Right lobe of liver (tissue), 6 donors: ENCODE data around the gene MAP3K12. TPM values are rescaled to one million over a fixed set of nuclear protein-coding genes. Genes with fewer than 3 reads are reported as not detected.

ENCODE experiments used
- ATAC-seq, 4 donors: fragments of 200-7000 bp; cut with Tn5 transposase; one replicate each; pipeline ENCODE4 v1.9.1; 2020; ENCODE audit warnings: mild to moderate bottlenecking in 4 of 4, moderate library complexity in 4 of 4
- DNase-seq, 3 donors: peaks; one replicate each; pipeline ENCODE4 v3.0.0-alpha.2; 2020
- H3K27ac ChIP-seq, 3 donors: fragments of 200-600 bp; one replicate each; pipeline ENCODE4 v1.8.0; 2022
- H3K27me3 ChIP-seq, 2 donors: fragments of 200-600 bp; one replicate each; pipeline ENCODE4 v1.8.0; 2022
- H3K36me3 ChIP-seq, 4 donors: fragments of 200-600 bp; sonication (generic) in 1 of 4; one replicate each; pipeline versions ENCODE4 v1.5.1 to v1.8.0; 2017 to 2022; ENCODE audit warnings: control low read depth in 1 of 4
- H3K4me1 ChIP-seq, 4 donors: fragments of 200-600 bp; sonication (generic) in 1 of 4; one replicate each; pipeline versions ENCODE4 v1.5.1 to v1.8.0; 2017 to 2022; ENCODE audit warnings: control low read depth in 1 of 4
- H3K4me3 ChIP-seq, 3 donors: fragments of 200-600 bp; one replicate each; pipeline ENCODE4 v1.8.0; 2022
- H3K9me3 ChIP-seq, 4 donors: fragments of 200-600 bp; sonication (generic) in 1 of 4; one replicate each; pipeline versions ENCODE4 v1.5.1 to v1.8.0; 2017 to 2022; ENCODE audit warnings: control low read depth in 1 of 4
- CTCF ChIP-seq, 4 donors: fragments of 200-600 bp in 3 of 4; fragments of 450-650 bp in 1 of 4; IDR thresholded peaks; one replicate each; pipeline versions ENCODE4 v1.5.1 to v1.8.0; 2016 to 2022; ENCODE audit warnings: antibody characterized with exemption in 4 of 4, mild to moderate bottlenecking in 2 of 4
- POLR2A ChIP-seq: fragments of 450-650 bp; IDR thresholded peaks from one replicate; pipeline ENCODE4 v1.6.1; 2017; ENCODE audit warnings: antibody characterized with exemption, mild to moderate bottlenecking
- WGBS: methylation state at CpG from one replicate; pipeline ENCODE4 v1.1.6; 2018; ENCODE audit warnings: low coverage, low lambda C conversion rate; ENCODE audit not compliant: insufficient coverage; ENCODE audit errors: missing lambda C conversion rate; 5-methylcytosine and 5-hydroxymethylcytosine counted together
- intact Hi-C, 2 donors: fragments of 100-400 bp; cut with DNase I; formaldehyde crosslinking; loops; one replicate each; pipeline versions ENCODE4 v1.11.2 to v1.14.1; 2022
- total RNA-seq, 6 experiments: library from RNA; depleted of rRNA in 2 of 6; stranded (reverse); fragments of >200 nt in 2 of 6; fragmentation: NEBNext Ultra II Directional in 3 of 6; extraction: Animal tissue kit (Norgen Biotek cat#: 25700) in 3 of 6; gene quantifications; one replicate each; pipeline versions ENCODE4 v1.1.0 to v1.2.4, GENCODE V29; 2016 to 2023
- donor health status: DM: no; HTN: yes; CAD: no.
- donor health status: DM: no; HTN: no; CAD: no.
- donor health status: DM: no; HTN: no; CAD: no.
- donor health status: DM: no; HTN: yes; CAD: no.
- donor health status: DM: no; HTN: yes; CAD: no.

Gene MAP3K12
- total RNA-seq, 6 experiments from 2014 or later: 0.68 to 2.9 (median 1.5) TPM

DNA sequence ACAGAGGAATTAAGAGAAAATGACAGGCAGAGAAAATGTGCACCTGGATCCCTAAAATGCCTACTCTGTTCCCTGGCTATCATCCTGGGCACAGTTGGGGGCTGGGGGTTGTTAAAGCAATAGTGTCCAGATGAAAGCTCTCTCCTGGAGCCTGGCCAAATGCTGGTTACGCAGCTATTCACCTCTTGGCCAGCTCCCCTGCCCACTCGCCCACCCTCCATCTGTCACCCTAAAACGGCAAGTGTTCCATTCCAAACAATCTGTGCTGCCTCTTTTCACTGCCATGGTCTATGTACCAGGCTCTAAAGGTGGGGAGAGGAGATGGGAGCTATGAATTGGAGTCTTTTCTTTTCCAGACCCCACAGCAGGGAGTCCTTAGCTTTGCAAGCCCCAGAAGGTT lies 32.8 kb upstream of the MAP3K12 start:
- intact Hi-C loops: no loop called here
- H3K36me3 ChIP-seq: peaks cover 7 to 84% (median 40%) of the 10 kb centered on the region in 4 donors
- H3K4me3 ChIP-seq: no peak overlapping the region
- H3K27ac ChIP-seq: no peak overlapping the region
- no peak for ATAC-seq
- 100% methylated on average over 1 of the region's 3 CpGs for WGBS
- H3K4me1 ChIP-seq: peaks cover 0 to 3% (median 0%) of the 10 kb centered on the region in 4 donors
- no peak for DNase-seq
- no peaks in the 10 kb centered on the region for H3K9me3 ChIP-seq
- TF ChIP-seq POLR2A (no peak), CTCF (IDR thresholded peaks at IDR 0.05) (no peak)
- H3K27me3 ChIP-seq: no peaks in the 10 kb centered on the region

- intact Hi-C loops: no loop called here
- Histone ChIP-seq H3K36me3 (peaks cover 7 to 82% (median 33%) of the 10 kb centered on the region in 4 donors), H3K27me3 (no peaks in the 10 kb centered on the region), H3K9me3 (no peaks in the 10 kb centered on the region), H3K27ac (no peak overlapping the region), H3K4me3 (no peak overlapping the region), H3K4me1 (peaks cover 0 to 3% (median 0%) of the 10 kb centered on the region in 4 donors)
- WGBS: 92% methylated on average over 3 of the region's 4 CpGs
- ATAC-seq: no peak
- no peak for DNase-seq
- TF ChIP-seq CTCF (IDR thresholded peaks at IDR 0.05) (no peak), POLR2A (no peak)
Measured at GRCh38 chr12:53530920-53531319, 31.7 kb upstream of the MAP3K12 start.

- WGBS: 81% methylated on average over 2 of the region's 2 CpGs
- no peak for TF ChIP-seq CTCF (IDR thresholded peaks at IDR 0.05)
- TF ChIP-seq POLR2A: no peak
- no peak for ATAC-seq
- Histone ChIP-seq H3K4me3 (no peak overlapping the region), H3K4me1 (peaks cover 0 to 3% (median 0%) of the 10 kb centered on the region in 4 donors), H3K27me3 (no peaks in the 10 kb centered on the region), H3K36me3 (peaks cover 7 to 82% (median 29%) of the 10 kb centered on the region in 4 donors), H3K27ac (no peak overlapping the region), H3K9me3 (no peaks in the 10 kb centered on the region)
- DNase-seq: no peak
- intact Hi-C loops: no loop called here
Measured at GRCh38 chr12:53530061-53530460, 30.8 kb upstream of the MAP3K12 start.

GRCh38 chr12:53524476-53524875 lies 25.2 kb upstream of the MAP3K12 start:
- ATAC-seq (no peak), DNase-seq (no peak)
- peaks cover 6 to 82% (median 24%) of the 10 kb centered on the region in 4 donors for H3K36me3 ChIP-seq
- H3K27ac ChIP-seq: no peak overlapping the region
- intact Hi-C loops: no loop called here
- 100% methylated on average over 1 of the region's 13 CpGs for WGBS
- H3K27me3 ChIP-seq: no peaks in the 10 kb centered on the region
- H3K4me3 ChIP-seq: no peak overlapping the region
- H3K9me3 ChIP-seq: no peaks in the 10 kb centered on the region
- no peak for TF ChIP-seq CTCF (IDR thresholded peaks at IDR 0.05)
- no peak for TF ChIP-seq POLR2A
- H3K4me1 ChIP-seq: no peaks in the 10 kb centered on the region

DNA sequence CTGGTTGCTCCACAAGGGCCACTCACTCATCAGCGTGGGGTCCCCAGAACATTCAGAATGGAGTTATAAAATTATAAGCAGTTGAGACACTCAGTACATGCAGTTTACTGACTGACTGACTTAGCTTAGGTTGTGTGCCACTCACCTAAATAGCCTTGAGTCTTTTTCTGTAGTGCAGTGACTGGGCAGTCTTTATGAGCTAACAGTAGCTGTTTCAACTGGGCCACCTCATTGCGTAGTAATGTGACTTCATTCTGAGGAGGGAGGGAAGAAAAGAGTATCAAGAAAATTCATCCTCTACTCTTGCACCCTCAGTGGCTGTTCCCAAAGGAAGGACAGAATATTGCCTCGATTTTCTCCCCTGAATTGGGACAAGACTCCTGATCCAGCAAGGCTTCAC lies 23.9 kb upstream of the MAP3K12 start:
- no peak for DNase-seq
- ATAC-seq: no peak
- H3K27me3 ChIP-seq: no peaks in the 10 kb centered on the region
- no peaks in the 10 kb centered on the region for H3K9me3 ChIP-seq
- 92% methylated on average over 3 of the region's 3 CpGs for WGBS
- TF ChIP-seq POLR2A (no peak), CTCF (IDR thresholded peaks at IDR 0.05) (no peak)
- H3K27ac ChIP-seq: no peak overlapping the region
- intact Hi-C loops: no loop called here
- H3K4me1 ChIP-seq: no peaks in the 10 kb centered on the region
- peaks cover 6 to 83% (median 27%) of the 10 kb centered on the region in 4 donors for H3K36me3 ChIP-seq
- H3K4me3 ChIP-seq: no peak overlapping the region
